H1 (cell line): Measurements from ENCODE around the gene RNF4. TPM values are rescaled to one million over a fixed set of nuclear protein-coding genes. Genes with fewer than 3 reads are reported as not detected.

ENCODE experiments used
- CTCF ChIA-PET: fragments of 300-600 bp; sonication (Branson Sonifier 250); formaldehyde crosslinking; loops from one replicate; lab custom pipeline; 2021; ENCODE audit not compliant: partially characterized antibody; lab: Charles Lee
- POLR2A ChIA-PET: fragments of 300-600 bp; sonication (Branson Sonifier 250); formaldehyde crosslinking; loops from one replicate; lab custom pipeline; 2021; ENCODE audit warnings: inconsistent platforms; ENCODE audit not compliant: partially characterized antibody; lab: Charles Lee
- DNase-seq, 2 experiments: peaks; one replicate each; pipeline versions ENCODE4 v3.0.0 to v3.0.0-alpha.2; 2010 to 2022; ENCODE audit warnings: low spot score in 2 of 2, low read depth in 1 of 2, mixed read lengths in 1 of 2
- FAIRE-seq: peaks from 2 replicates; lab custom pipeline; 2011; peaks lifted over from hg19 to GRCh38; lab: Jason Lieb, UNC
- H2AFZ ChIP-seq: 2 replicates; pipeline ENCODE4 v1.8.1; 2012; ENCODE audit warnings: low read length, inconsistent platforms
- H2AK5ac ChIP-seq: 2 replicates; pipeline ENCODE4 v1.6.1; 2013; ENCODE audit warnings: low read depth, low read length
- H2BK120ac ChIP-seq: replicated peaks from 2 replicates; pipeline ENCODE3; 2013; ENCODE audit warnings: low read depth, low read length, inconsistent platforms
- H2BK12ac ChIP-seq: 2 replicates; pipeline ENCODE4 v1.6.1; 2013; ENCODE audit warnings: low read depth, low read length
- H2BK15ac ChIP-seq: 2 replicates; pipeline ENCODE4 v1.6.1; 2013; ENCODE audit warnings: low read length
- H2BK20ac ChIP-seq: 2 replicates; pipeline ENCODE4 v1.6.1; 2013; ENCODE audit warnings: low read length
- H2BK5ac ChIP-seq: 2 replicates; pipeline ENCODE4 v1.6.1; 2013; ENCODE audit warnings: low read depth, low read length
- H3K14ac ChIP-seq: 2 replicates; pipeline ENCODE4 v1.6.1; 2013; ENCODE audit warnings: inconsistent platforms; ENCODE audit not compliant: insufficient read length
- H3K18ac ChIP-seq: 2 replicates; pipeline ENCODE4 v1.6.1; 2013; ENCODE audit warnings: low read length; ENCODE audit errors: extremely low read depth
- H3K23ac ChIP-seq: 2 replicates; pipeline ENCODE4 v1.6.1; 2013; ENCODE audit warnings: inconsistent platforms; ENCODE audit not compliant: insufficient read length
- H3K23me2 ChIP-seq: 2 replicates; pipeline ENCODE4 v1.6.1; 2013; ENCODE audit warnings: low read depth, low read length
- H3K27ac ChIP-seq: 2 replicates; pipeline ENCODE4 v1.6.1; 2011; ENCODE audit warnings: low read depth, low read length, inconsistent platforms
- H3K27me3 ChIP-seq, 4 experiments: replicated peaks in 1 of 4; 1 replicate in 1 of 4; 2 replicates in 3 of 4; pipeline versions ENCODE4 v1.6.1 to v1.8.1; 2011 to 2013; ENCODE audit warnings: low read length in 3 of 4, mild to moderate bottlenecking in 3 of 4, inconsistent platforms in 2 of 4, mixed read lengths in 2 of 4, moderate library complexity in 1 of 4; ENCODE audit not compliant: control insufficient read depth in 3 of 4, insufficient read depth in 3 of 4; ENCODE audit errors: extremely low read depth in 1 of 4
- H3K36me3 ChIP-seq, 4 experiments: 2 replicates each; pipeline versions ENCODE4 v1.6.1 to v1.8.1; 2011 to 2013; ENCODE audit warnings: mild to moderate bottlenecking in 4 of 4, low read length in 3 of 4, moderate library complexity in 2 of 4, control low read depth in 1 of 4, inconsistent platforms in 1 of 4; ENCODE audit not compliant: insufficient read depth in 4 of 4, control insufficient read depth in 2 of 4
- H3K4ac ChIP-seq: replicated peaks from 2 replicates; pipeline ENCODE3; 2013; ENCODE audit warnings: low read length, low read depth, mixed read lengths, inconsistent platforms; ENCODE audit not compliant: insufficient read length
- H3K4me1 ChIP-seq, 4 experiments: replicated peaks in 1 of 4; 1 replicate in 1 of 4; 2 replicates in 3 of 4; pipeline versions ENCODE4 v1.6.1 to v1.8.1; 2011 to 2013; ENCODE audit warnings: low read length in 3 of 4, inconsistent platforms in 2 of 4, mixed read lengths in 1 of 4; ENCODE audit not compliant: insufficient read depth in 4 of 4, control insufficient read depth in 3 of 4
- H3K4me2 ChIP-seq, 2 experiments: 2 replicates each; pipeline versions ENCODE4 v1.6.1 to v1.8.1; 2011 to 2013; ENCODE audit warnings: low read depth in 2 of 2, low read length in 2 of 2, control low read depth in 1 of 2, inconsistent platforms in 1 of 2, mild to moderate bottlenecking in 1 of 2; ENCODE audit not compliant: insufficient read depth in 1 of 2
- H3K4me3 ChIP-seq, 4 experiments: fragments of 200-600, 300-600 bp in 1 of 4; sonication (generic), shearing (Covaris generic), sonication (Bioruptor Twin) in 1 of 4; 2 replicates each; pipeline versions ENCODE4 v1.5.1 to v1.8.1; 2011 to 2016; ENCODE audit warnings: low read length in 4 of 4, low read depth in 3 of 4, control low read depth in 2 of 4, inconsistent platforms in 2 of 4, mild to moderate bottlenecking in 2 of 4, mixed read lengths in 1 of 4, moderate library complexity in 1 of 4; ENCODE audit not compliant: insufficient read depth in 2 of 4; ENCODE audit errors: extremely low read depth in 1 of 4
- H3K56ac ChIP-seq: replicated peaks from 2 replicates; pipeline ENCODE3; 2013; ENCODE audit warnings: low read depth, mild to moderate bottlenecking, mixed read lengths, low read length, inconsistent platforms; ENCODE audit not compliant: insufficient read length
- H3K79me1 ChIP-seq: 2 replicates; pipeline ENCODE4 v1.6.1; 2013; ENCODE audit warnings: low read depth, low read length, control low read depth
- H3K79me2 ChIP-seq, 2 experiments: 2 replicates each; pipeline versions ENCODE4 v1.6.1 to v1.8.1; 2012 to 2013; ENCODE audit warnings: low read length in 2 of 2, mild to moderate bottlenecking in 2 of 2, inconsistent platforms in 1 of 2; ENCODE audit not compliant: insufficient read depth in 2 of 2, control insufficient read depth in 1 of 2
- H3K9ac ChIP-seq, 4 experiments: replicated peaks in 1 of 4; 1 replicate in 1 of 4; 2 replicates in 3 of 4; pipeline versions ENCODE4 v1.6.1 to v1.8.1; 2011 to 2013; ENCODE audit warnings: low read depth in 3 of 4, low read length in 3 of 4, control low read depth in 2 of 4, mild to moderate bottlenecking in 2 of 4, moderate library complexity in 2 of 4, inconsistent platforms in 1 of 4; ENCODE audit errors: extremely low read depth in 1 of 4
- H3K9me3 ChIP-seq, 2 experiments: 2 replicates each; pipeline versions ENCODE4 v1.6.1 to v1.8.1; 2012 to 2013; ENCODE audit warnings: mild to moderate bottlenecking in 2 of 2, moderate library complexity in 2 of 2, control low read depth in 1 of 2, inconsistent platforms in 1 of 2, low read depth in 1 of 2, low read length in 1 of 2, mixed read lengths in 1 of 2; ENCODE audit not compliant: insufficient read depth in 2 of 2
- H4K20me1 ChIP-seq, 2 experiments: replicated peaks in 1 of 2; 2 replicates each; pipeline versions ENCODE3 to v1.8.1; 2011 to 2013; ENCODE audit warnings: inconsistent platforms in 2 of 2, low read length in 2 of 2, mild to moderate bottlenecking in 1 of 2; ENCODE audit not compliant: insufficient read depth in 2 of 2, control insufficient read depth in 1 of 2
- H4K5ac ChIP-seq: 2 replicates; pipeline ENCODE4 v1.6.1; 2013; ENCODE audit warnings: low read length, low read depth, mixed read lengths, inconsistent platforms; ENCODE audit not compliant: insufficient read length
- H4K8ac ChIP-seq: 2 replicates; pipeline ENCODE4 v1.8.0; 2013; ENCODE audit warnings: mild to moderate bottlenecking, moderate library complexity, low read length, inconsistent platforms; ENCODE audit not compliant: insufficient read depth; ENCODE audit errors: extremely low read depth
- H4K91ac ChIP-seq: replicated peaks from 2 replicates; pipeline ENCODE3; 2013; ENCODE audit warnings: low read length, mixed read lengths, inconsistent platforms; ENCODE audit not compliant: insufficient read length
- RNF2 ChIP-seq: fragments of 200-900, 300-1000 bp; sonication (generic); IDR thresholded peaks from 2 replicates; pipeline ENCODE4 v1.7.1; 2016; ENCODE audit warnings: borderline replicate concordance, low read depth, mild to moderate bottlenecking, antibody characterized with exemption, low read length; ENCODE audit not compliant: poor library complexity, severe bottlenecking; ENCODE audit errors: missing control alignments
- WGBS, 2 experiments: shearing (Covaris generic) in 1 of 2; methylation state at CpG; one replicate each; pipeline versions ENCODE4 v1.1.6 to v1.1.7; 2013 to 2015; ENCODE audit warnings: low lambda C conversion rate in 2 of 2, mixed read lengths in 2 of 2, inconsistent platforms in 1 of 2, low coverage in 1 of 2, missing lambda C conversion rate in 1 of 2; ENCODE audit not compliant: insufficient replicate concordance in 2 of 2, insufficient coverage in 1 of 2, insufficient read length in 1 of 2; ENCODE audit errors: extremely low coverage in 1 of 2, missing lambda C conversion rate in 1 of 2; 5-methylcytosine and 5-hydroxymethylcytosine counted together
- polyA plus RNA-seq, 7 experiments: library from polyadenylated mRNA; depleted of rRNA in 3 of 7; stranded (reverse) in 5 of 7; unstranded in 2 of 7; fragments of >200 nt in 5 of 7; fragments of 200-250 nt in 2 of 7; gene quantifications; 1 replicate in 5 of 7; 2 replicates in 1 of 7; 4 replicates in 1 of 7; pipeline versions ENCODE4 v1.2.1 to v1.2.3, GENCODE V29; 2011 to 2013; ENCODE audit warnings: missing spikeins in 2 of 7, mixed read lengths in 2 of 7
- total RNA-seq: library from RNA; stranded (reverse); fragmentation: NEBNext Ultra II Directional; extraction: Animal tissue kit (Norgen Biotek cat#: 25700); gene quantifications from 2 replicates; pipeline ENCODE4 v1.2.1, GENCODE V29; 2021

The RNF4 gene
- total and polyA plus RNA-seq, 2 of the 8 experiments (the other 6 are each of a cell fraction or from before 2014, with no cell fraction given): 68.2 to 78.9 TPM

- no peak overlapping the region for H2BK12ac ChIP-seq
- H3K4ac ChIP-seq: no peak overlapping the region
- H3K23ac ChIP-seq: no peak overlapping the region
- H3K4me2 ChIP-seq: no peak overlapping the region
- H3K4me1 ChIP-seq: no peaks in the 10 kb centered on the region
- no peak overlapping the region for H3K4me3 ChIP-seq
- no peak overlapping the region for H3K18ac ChIP-seq
- no peaks in the 10 kb centered on the region for H3K79me2 ChIP-seq
- H3K27ac ChIP-seq: no peak overlapping the region
- ChIA-PET CTCF (interaction anchor here (0.6 to 0.7 kb wide), 2 partner anchors 9 to 13 kb away, joined by 3 read pairs; no protein-coding TSS in a partner anchor), POLR2A (interaction anchor here (0.7 to 1.7 kb wide), 3 partner anchors 9 to 375 kb away, joined by 3 to 6 read pairs (median 5); no protein-coding TSS in a partner anchor)
- H4K91ac ChIP-seq: no peak overlapping the region
- FAIRE-seq (no peak), DNase-seq (no peak)
- TF ChIP-seq RNF2: no peak
- H2BK5ac ChIP-seq: no peak overlapping the region
- WGBS, 2 experiments: 91% methylated on average over 2 of the region's 2 CpGs; no CpG with 5 or more reads in 1 of the 2 experiments
- no peak overlapping the region for H2BK120ac ChIP-seq
- peaks cover 5 to 7% of the 10 kb centered on the region in 2 experiments for H4K20me1 ChIP-seq
- H3K56ac ChIP-seq: no peak overlapping the region
- peaks cover 21 to 43% (median 36%) of the 10 kb centered on the region in 4 experiments for H3K36me3 ChIP-seq
- H4K8ac ChIP-seq: no peak overlapping the region
- no peak overlapping the region for H2BK20ac ChIP-seq
- no peak overlapping the region for H3K14ac ChIP-seq
- H2AK5ac ChIP-seq: no peak overlapping the region
- H2AFZ ChIP-seq: no peak overlapping the region
- no peak overlapping the region for H4K5ac ChIP-seq
- no peaks in the 10 kb centered on the region for H3K23me2 ChIP-seq
- no peak overlapping the region for H3K9ac ChIP-seq
- H2BK15ac ChIP-seq: no peak overlapping the region
- no peaks in the 10 kb centered on the region for H3K27me3 ChIP-seq
- H3K79me1 ChIP-seq: 0 out of 2 replicates have a peak, but pooled peaks cover 3% of the 10 kb centered on the region
- H3K9me3 ChIP-seq: no peaks in the 10 kb centered on the region
These were observed 47.7 kb downstream of the RNF4 start for GRCh38 chr4:2516635-2517034.
